Psoas muscle (tissue), 8 donors: Measurements from ENCODE around the gene DTNBP1. TPM values are rescaled to one million over a fixed set of nuclear protein-coding genes. Genes with fewer than 3 reads are reported as not detected.

Source experiments
- ATAC-seq, 4 donors: fragments of 200-7000 bp; cut with Tn5 transposase; one replicate each; pipeline ENCODE4 v1.9.1; 2020; ENCODE audit warnings: moderate library complexity in 3 of 4, mild to moderate bottlenecking in 2 of 4
- DNase-seq, 2 donors: peaks; one replicate each; pipeline ENCODE4 v3.0.0-alpha.2; 2020
- H3K27ac ChIP-seq: fragments of 200-600 bp; one replicate; pipeline ENCODE4 v1.8.0; 2022
- H3K27me3 ChIP-seq, 3 donors: fragments of 200-600 bp in 1 of 3; one replicate each; pipeline versions ENCODE4 v1.6.1 to v1.8.0; 2013 to 2022; ENCODE audit warnings: low read length in 2 of 3, mild to moderate bottlenecking in 2 of 3, moderate library complexity in 1 of 3; ENCODE audit not compliant: insufficient read depth in 3 of 3
- H3K36me3 ChIP-seq, 2 donors: fragments of 200-600 bp in 1 of 2; one replicate each; pipeline versions ENCODE4 v1.6.1 to v1.8.0; 2013 to 2022; ENCODE audit warnings: low read depth in 1 of 2, mild to moderate bottlenecking in 1 of 2, moderate library complexity in 1 of 2; ENCODE audit not compliant: insufficient read depth in 1 of 2
- H3K4me1 ChIP-seq: fragments of 200-600 bp; one replicate; pipeline ENCODE4 v1.8.0; 2022
- H3K4me3 ChIP-seq: fragments of 200-600 bp; one replicate; pipeline ENCODE4 v1.8.0; 2022; ENCODE audit warnings: mild to moderate bottlenecking
- H3K9me3 ChIP-seq: fragments of 200-600 bp; one replicate; pipeline ENCODE4 v1.8.0; 2022
- CTCF ChIP-seq: fragments of 200-600 bp; IDR thresholded peaks from one replicate; pipeline ENCODE4 v1.8.0; 2022; ENCODE audit warnings: antibody characterized with exemption
- WGBS, 3 donors: extraction: QIAGEN DNeasy Blood & Tissue Kit; methylation state at CpG; one replicate each; pipeline versions ENCODE4 v1.1.6 to v1.1.7; 2013; 5-methylcytosine and 5-hydroxymethylcytosine counted together
- intact Hi-C, 2 donors: fragments of 100-400 bp; cut with DNase I; formaldehyde crosslinking; loops; one replicate each; pipeline versions ENCODE4 v1.11.0 to v1.14.2; 2022
- polyA plus RNA-seq, 3 donors: library from polyadenylated mRNA; stranded (reverse); fragments of 200-250 nt; gene quantifications; one replicate each; pipeline ENCODE4 v1.2.3, GENCODE V29; 2013
- total RNA-seq, 4 donors: library from RNA; stranded (reverse); fragmentation: NEBNext Ultra II Directional in 2 of 4; extraction: Animal tissue kit (Norgen Biotek cat#: 25700) in 2 of 4; gene quantifications; one replicate each; pipeline versions ENCODE4 v1.2.1 to v1.2.4, GENCODE V29; 2021 to 2023
- donor health status: healthy with polysubstance abuse.
- donor health status: DM: no; HTN: no; CAD: no; lungs with moderate emphysema.
- donor health status: Bipolar disorder and iron deficiency.
- donor health status: healthy.
- donor health status: DM: yes; HTN: yes; CAD: no.
- donor health status: DM: no; HTN: no; CAD: no.
- donor health status: DM: no; HTN: no; CAD: no.
- donor health status: DM: yes; HTN: yes; CAD: no.

The DTNBP1 gene
- total and polyA plus RNA-seq, 7 donors = 8.0 to 22.0 (median 15.0) TPM

DNA sequence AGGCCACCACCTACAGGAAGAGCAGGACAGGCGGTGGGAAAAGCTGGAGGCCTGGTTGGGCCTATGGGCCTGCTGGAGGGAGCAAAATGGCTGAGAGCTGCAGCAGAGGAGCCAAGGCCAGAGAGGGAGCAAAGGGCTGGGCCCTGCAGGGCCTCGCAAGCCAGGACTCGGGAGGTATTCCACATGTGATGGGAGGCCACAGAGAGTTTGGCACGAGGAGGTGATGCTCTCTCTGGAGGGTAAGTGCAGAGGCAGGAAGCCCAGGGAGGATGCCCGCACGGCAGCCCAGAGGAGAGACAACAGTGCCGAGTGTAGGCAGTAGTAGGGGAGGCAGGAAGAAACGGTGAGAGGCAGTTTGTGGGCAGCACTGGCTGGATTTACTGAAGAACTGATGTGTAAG lies 85.7 kb downstream of the DTNBP1 start:
- Histone ChIP-seq H3K4me1 (no peaks in the 10 kb centered on the region), H3K27me3 (no peaks in the 10 kb centered on the region), H3K9me3 (no peaks in the 10 kb centered on the region), H3K36me3 (no peaks in the 10 kb centered on the region), H3K4me3 (no peak overlapping the region), H3K27ac (no peak overlapping the region)
- WGBS, 3 donors = 93 to 96% (median 94%) methylated on average over 8 of the region's 8 CpGs
- no peak for TF ChIP-seq CTCF
- no peak for ATAC-seq
- intact Hi-C loops = no loop called here
- DNase-seq = no peak

- no peaks in the 10 kb centered on the region for H3K27me3 ChIP-seq
- 91 to 93% (median 93%) methylated on average over 5 of the region's 5 CpGs for WGBS, 3 donors
These were observed 87.3 kb downstream of the DTNBP1 start for GRCh38 chr6:15575357-15576033.

GRCh38 chr6:15574486-15574885 lies 88.3 kb downstream of the DTNBP1 start:
- H3K4me3 ChIP-seq = no peak overlapping the region
- H3K9me3 ChIP-seq = no peaks in the 10 kb centered on the region
- intact Hi-C loops = no loop called here
- DNase-seq = no peak
- WGBS, 3 donors = 76 to 80% (median 78%) methylated on average over 3 of the region's 3 CpGs
- no peak for ATAC-seq
- H3K27ac ChIP-seq = no peak overlapping the region
- no peaks in the 10 kb centered on the region for H3K36me3 ChIP-seq
- no peak for TF ChIP-seq CTCF
- no peaks in the 10 kb centered on the region for H3K4me1 ChIP-seq
- no peaks in the 10 kb centered on the region for H3K27me3 ChIP-seq

More at GRCh38 chr6:15575357-15576033, 87.3 kb downstream of the DTNBP1 start:
- Histone ChIP-seq H3K27ac (no peak overlapping the region), H3K36me3 (no peaks in the 10 kb centered on the region), H3K4me1 (no peaks in the 10 kb centered on the region), H3K9me3 (no peaks in the 10 kb centered on the region), H3K4me3 (no peak overlapping the region)
- ATAC-seq = no peak
- DNase-seq = no peak
- intact Hi-C loops = no loop called here
- no peak for TF ChIP-seq CTCF

- WGBS, 3 donors = 71 to 88% (median 74%) methylated on average over 4 of the region's 4 CpGs
- ATAC-seq = no peak
- Histone ChIP-seq H3K4me3 (no peak overlapping the region), H3K9me3 (no peaks in the 10 kb centered on the region), H3K27ac (no peak overlapping the region), H3K27me3 (no peaks in the 10 kb centered on the region), H3K36me3 (no peaks in the 10 kb centered on the region), H3K4me1 (no peaks in the 10 kb centered on the region)
- TF ChIP-seq CTCF = no peak
- intact Hi-C loops = no loop called here
- no peak for DNase-seq
These were observed 88.8 kb downstream of the DTNBP1 start for GRCh38 chr6:15574023-15574422.

- H3K36me3 ChIP-seq = no peaks in the 10 kb centered on the region
- 95 to 97% (median 95%) methylated on average over 4 of the region's 4 CpGs for WGBS, 3 donors
- intact Hi-C loops = no loop called here
- ATAC-seq = no peak
- no peak overlapping the region for H3K27ac ChIP-seq
- no peak overlapping the region for H3K4me3 ChIP-seq
- no peaks in the 10 kb centered on the region for H3K4me1 ChIP-seq
- no peak for DNase-seq
- no peaks in the 10 kb centered on the region for H3K27me3 ChIP-seq
- no peaks in the 10 kb centered on the region for H3K9me3 ChIP-seq
- TF ChIP-seq CTCF = no peak
These were observed 89.4 kb downstream of the DTNBP1 start for GRCh38 chr6:15573384-15573783.
